Right renal cortex interstitium (tissue), 3 donors: Measurements from ENCODE around the gene AP3S1. TPM values are rescaled to one million over a fixed set of nuclear protein-coding genes. Genes with fewer than 3 reads are reported as not detected.

Experiments used
- DNase-seq, 3 donors: peaks; one replicate each; pipeline ENCODE4 v3.0.0-alpha.2; 2013; ENCODE audit warnings: low read depth in 3 of 3, low spot score in 2 of 3
- polyA plus RNA-seq, 3 donors: library from polyadenylated mRNA; unstranded; fragments of 120-200 nt; gene quantifications; one replicate each; pipeline ENCODE4 v1.2.1, GENCODE V29; 2013; ENCODE audit not compliant: insufficient read length in 3 of 3

AP3S1 gene
- polyA plus RNA-seq, 3 donors: 119 to 139 (median 138) TPM

GRCh38 chr5:115934388-115934974 lies 92.7 kb downstream of the AP3S1 start:
- no peak for DNase-seq

- DNase-seq: no peak
Observed at GRCh38 chr5:115936031-115936430, 94.3 kb downstream of the AP3S1 start.

GRCh38 chr5:115939059-115939458 lies 97.3 kb downstream of the AP3S1 start:
- no peak for DNase-seq

GRCh38 chr5:115940080-115940810 lies 98.5 kb downstream of the AP3S1 start:
- no peak for DNase-seq

GRCh38 chr5:115941051-115941675 lies 99.4 kb downstream of the AP3S1 start:
- DNase-seq: no peak

GRCh38 chr5:115944501-115944900 lies 102.8 kb downstream of the AP3S1 start:
- no peak for DNase-seq

GRCh38 chr5:115946655-115947054 lies 104.9 kb downstream of the AP3S1 start:
- DNase-seq: no peak

GRCh38 chr5:115947260-115947659 lies 105.5 kb downstream of the AP3S1 start:
- DNase-seq: no peak

- DNase-seq: no peak
Observed at GRCh38 chr5:115948091-115948534, 106.4 kb downstream of the AP3S1 start.

- no peak for DNase-seq
Observed at GRCh38 chr5:115949096-115949495, 107.4 kb downstream of the AP3S1 start.

GRCh38 chr5:115952588-115952987 lies 110.9 kb downstream of the AP3S1 start:
- DNase-seq: no peak

GRCh38 chr5:115954144-115954543 lies 112.4 kb downstream of the AP3S1 start:
- no peak for DNase-seq

GRCh38 chr5:115956957-115957356 lies 115.2 kb downstream of the AP3S1 start:
- DNase-seq: no peak

- DNase-seq: no peak
Observed at GRCh38 chr5:115961381-115962238, 119.9 kb downstream of the AP3S1 start.

GRCh38 chr5:115962239-115962564 lies 120.5 kb downstream of the AP3S1 start, which contains the start of gene LVRN:
LVRN (plus strand) TSS chr5:115962475; CDS start chr5:115962618, 143 bp downstream.
- DNase-seq: no peak

GRCh38 chr5:115962565-115963402 lies 121.0 kb downstream of the AP3S1 start:
- DNase-seq: no peak

- DNase-seq: no peak
Observed at GRCh38 chr5:115963566-115963965, 121.8 kb downstream of the AP3S1 start.
